LNCaP clone FGC (cell line): Measurements from ENCODE around the gene FCRL6.

Experiments
- DNase-seq: peaks from one replicate; pipeline ENCODE4 v3.0.0-alpha.2; 2011; ENCODE audit warnings: low read depth
- H3K4me3 ChIP-seq: 2 replicates; pipeline ENCODE4 v1.5.1; 2011; ENCODE audit warnings: mild to moderate bottlenecking, low read depth, low read length, control low read depth
- CTCF ChIP-seq: IDR thresholded peaks from 2 replicates; pipeline ENCODE4 v1.5.1; 2012; ENCODE audit warnings: mild to moderate bottlenecking; ENCODE audit not compliant: control insufficient read depth, insufficient read depth; ENCODE audit errors: extremely low read depth

Gene FCRL6

DNA sequence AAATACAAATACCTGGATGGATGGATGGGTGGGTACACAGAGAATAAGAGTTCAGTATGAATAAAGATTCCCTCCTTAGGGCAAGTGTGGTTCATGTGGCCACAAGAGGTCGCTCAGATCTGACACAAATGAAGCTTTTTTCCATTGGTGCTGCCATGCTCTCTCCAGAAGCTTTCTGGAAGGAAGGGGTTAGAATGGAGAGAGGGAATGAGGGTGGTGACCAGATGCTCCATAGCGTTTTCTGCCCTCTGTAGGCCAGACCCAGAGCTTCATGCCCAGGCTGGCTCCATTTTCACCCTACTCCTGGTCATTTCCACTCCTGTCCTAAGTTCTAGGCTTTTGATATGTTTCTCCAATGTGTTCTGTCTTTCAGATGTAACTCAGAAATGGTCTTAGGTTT is 3.3 kb upstream of the FCRL6 start:
- DNase-seq, result peak; percentile 61
- peak; percentile 77 for TF ChIP-seq CTCF
- H3K4me3 ChIP-seq, result no peak overlapping the region

DNA sequence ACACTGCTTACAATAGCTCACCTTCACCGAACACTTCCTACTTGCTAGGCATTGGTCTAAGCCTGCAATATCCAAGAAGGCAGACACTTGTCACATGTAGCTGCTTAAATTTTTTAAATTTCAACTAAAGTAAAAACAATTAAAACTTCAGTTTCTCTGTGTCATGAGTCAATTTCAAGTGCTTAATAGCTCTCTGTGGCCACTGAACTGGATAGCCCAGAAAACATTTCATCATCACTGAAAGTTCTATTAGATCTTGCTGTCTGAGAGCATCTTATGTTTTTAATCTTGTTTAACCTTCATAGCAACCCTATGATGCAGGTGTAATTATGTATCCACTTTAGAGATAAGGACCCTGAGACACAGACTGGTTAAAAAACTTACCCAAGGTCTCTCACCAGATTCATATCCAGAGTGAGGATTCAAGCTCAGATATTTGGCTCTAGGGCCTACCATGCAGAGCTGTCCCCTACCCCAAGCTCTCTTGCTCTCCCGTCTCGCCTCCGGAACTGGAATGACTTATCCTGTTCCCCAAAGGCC is 2.6 kb upstream of the FCRL6 start:
- TF ChIP-seq CTCF, result no peak
- no peak overlapping the region for H3K4me3 ChIP-seq
- no peak for DNase-seq

DNA sequence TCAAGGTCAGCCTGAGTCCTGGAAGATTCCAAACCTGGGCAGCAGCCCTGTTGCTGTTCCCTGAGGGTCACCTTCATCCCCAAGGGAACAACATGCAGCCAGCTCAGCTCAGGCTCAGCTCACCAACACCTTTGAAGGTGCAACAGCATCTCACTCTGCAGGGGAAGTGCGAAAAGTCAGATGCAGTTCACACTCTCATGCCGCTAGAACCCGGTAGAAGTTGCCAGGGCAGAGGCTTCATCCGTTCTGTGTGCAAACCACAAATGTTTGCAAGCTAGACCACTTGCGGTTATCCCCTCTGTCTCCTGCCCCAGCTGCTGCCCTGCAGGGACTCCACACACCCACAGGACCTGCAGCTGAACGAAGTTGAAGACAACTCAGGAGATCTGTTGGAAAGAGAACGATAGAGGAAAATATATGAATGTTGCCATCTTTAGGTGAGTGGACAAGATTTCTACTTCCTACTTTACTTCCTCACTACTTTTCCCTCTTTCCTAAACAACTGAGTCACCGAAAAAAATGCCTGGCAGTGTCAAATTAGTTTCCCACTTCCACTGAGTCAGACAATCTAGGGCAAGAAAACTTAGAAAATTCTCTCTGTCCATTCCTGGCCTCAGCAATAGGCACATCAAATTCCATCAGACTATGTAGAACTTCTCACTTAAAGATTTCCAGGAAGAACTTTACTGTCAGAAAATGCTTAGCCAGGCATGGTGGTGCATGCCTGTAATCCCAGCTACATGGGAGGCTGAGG is 1.8 kb upstream of the FCRL6 start:
- no peak for TF ChIP-seq CTCF
- no peak for DNase-seq
- no peak overlapping the region for H3K4me3 ChIP-seq

GRCh38 chr1:159803956-159804689 is 2.0 kb downstream of the FCRL6 start:
- no peak overlapping the region for H3K4me3 ChIP-seq
- no peak for TF ChIP-seq CTCF
- no peak for DNase-seq

GRCh38 chr1:159804924-159805323 is 2.8 kb downstream of the FCRL6 start:
- H3K4me3 ChIP-seq, result no peak overlapping the region
- no peak for DNase-seq
- TF ChIP-seq CTCF, result no peak

GRCh38 chr1:159815926-159816325 is 13.8 kb downstream of the FCRL6 start:
- no peak for DNase-seq
- TF ChIP-seq CTCF, result no peak
- no peak overlapping the region for H3K4me3 ChIP-seq
